B cell (primary cell): ENCODE results near the gene GBA2.

ENCODE experiments used
- CTCF ChIP-seq: fragments of 200-600 bp; IDR thresholded peaks from one replicate; pipeline ENCODE4 v1.8.0; 2022; ENCODE audit warnings: antibody characterized with exemption, mild to moderate bottlenecking
- EZH2 ChIP-seq: IDR thresholded peaks from 2 replicates; pipeline ENCODE4 v1.6.1; 2012; ENCODE audit warnings: borderline replicate concordance, low read depth, mild to moderate bottlenecking, moderate library complexity, low read length; ENCODE audit not compliant: insufficient read depth, poor library complexity, severe bottlenecking

- TF ChIP-seq CTCF (no peak), EZH2 (no peak)
Observed at GRCh38 chr9:35734096-35734495, 14.9 kb downstream of the GBA2 start.
